GM12878 (cell line): ENCODE measurements around the gene KIF5A. TPM values are rescaled to one million over a fixed set of nuclear protein-coding genes. Genes with fewer than 3 reads are reported as not detected.

Experiments used
- ATAC-seq: fragments of 200-7000 bp; cut with Tn5 transposase; 3 replicates; pipeline ENCODE4 v1.9.1; 2020; ENCODE audit warnings: mild to moderate bottlenecking, moderate library complexity
- BruUV-seq: library from RNA; stranded (reverse); fragments of 400-500 nt; replicated peaks from 2 replicates; lab custom pipeline; 2021; lab: Mats Ljungman, UMichigan
- CTCF ChIA-PET: fragments of 300-600 bp; sonication (Branson Sonifier 250); formaldehyde crosslinking; extraction: SDS; loops from one replicate; lab custom pipeline; 2021; ENCODE audit warnings: inconsistent platforms; lab: Yijun Ruan, JAX
- POLR2A ChIA-PET: fragments of 350-600 bp; formaldehyde crosslinking; extraction: SDS; loops from one replicate; lab custom pipeline; 2021; ENCODE audit warnings: inconsistent platforms; lab: Charles Lee
- RAD21 ChIA-PET: fragments of 300-600 bp; sonication (Branson Sonifier 250); formaldehyde crosslinking; loops from one replicate; lab custom pipeline; 2023; ENCODE audit warnings: antibody characterized with exemption; ENCODE audit not compliant: unreplicated experiment; lab: Charles Lee
- SMC1A ChIA-PET: fragments of 300-600 bp; sonication (Branson Sonifier 250); formaldehyde crosslinking; loops from one replicate; lab custom pipeline; 2023; ENCODE audit not compliant: unreplicated experiment, uncharacterized antibody; lab: Charles Lee
- DNase-seq: peaks from one replicate; pipeline ENCODE4 v3.0.0-alpha.2; 2011; ENCODE audit warnings: low read depth, low spot score
- FAIRE-seq: peaks from 3 replicates; lab custom pipeline; 2011; peaks lifted over from hg19 to GRCh38; lab: Jason Lieb, UNC
- H2AFZ ChIP-seq: 2 replicates; pipeline ENCODE4 v1.6.0; 2011; ENCODE audit warnings: low read depth, low read length, control low read depth; ENCODE audit not compliant: control insufficient read depth
- H3K27ac ChIP-seq: 2 replicates; pipeline ENCODE4 v1.5.1; 2011; ENCODE audit warnings: control low read depth; ENCODE audit not compliant: control insufficient read depth, insufficient read depth
- H3K27me3 ChIP-seq, 2 experiments: replicated peaks in 1 of 2; 2 replicates each; pipeline versions ENCODE4 v1.6.0 to v1.6.1; 2011; ENCODE audit warnings: low read length in 1 of 2; ENCODE audit not compliant: control insufficient read depth in 2 of 2, insufficient read depth in 2 of 2
- H3K36me3 ChIP-seq, 2 experiments: 2 replicates each; pipeline ENCODE4 v1.5.1; 2011; ENCODE audit warnings: low read length in 1 of 2; ENCODE audit not compliant: control insufficient read depth in 2 of 2, insufficient read depth in 2 of 2
- H3K4me1 ChIP-seq: 2 replicates; pipeline ENCODE4 v1.6.1; 2011; ENCODE audit warnings: mild to moderate bottlenecking, low read length, moderate library complexity, mixed read lengths; ENCODE audit not compliant: control insufficient read depth, insufficient read depth
- H3K4me2 ChIP-seq: 2 replicates; pipeline ENCODE4 v1.6.0; 2011; ENCODE audit warnings: control low read depth; ENCODE audit not compliant: control insufficient read depth, insufficient read depth
- H3K4me3 ChIP-seq: fragments of 200-600 bp; sonication (generic); 2 replicates; pipeline ENCODE4 v1.5.1; 2016
- H3K79me2 ChIP-seq: 2 replicates; pipeline ENCODE4 v1.6.0; 2011; ENCODE audit warnings: low read length; ENCODE audit not compliant: control insufficient read depth, insufficient read depth
- H3K9ac ChIP-seq: 2 replicates; pipeline ENCODE4 v1.8.0; 2011; ENCODE audit warnings: low read length, control low read depth, mixed read lengths; ENCODE audit not compliant: control insufficient read depth, insufficient read depth
- H3K9me3 ChIP-seq: replicated peaks from 3 replicates; pipeline ENCODE4 v1.5.1; 2011; ENCODE audit warnings: mild to moderate bottlenecking, low read length; ENCODE audit not compliant: control insufficient read depth, insufficient read depth
- H4K20me1 ChIP-seq: 2 replicates; pipeline ENCODE4 v1.6.0; 2011; ENCODE audit not compliant: control insufficient read depth, insufficient read depth
- CBFB ChIP-seq: IDR thresholded peaks from 2 replicates; pipeline ENCODE4 v1.6.1; 2016; ENCODE audit warnings: antibody characterized with exemption, low read depth
- CBX3 ChIP-seq: fragments of 200-600 bp; sonication (generic); IDR thresholded peaks from 2 replicates; pipeline ENCODE4 v1.6.1; 2016; ENCODE audit warnings: low read depth, borderline replicate concordance
- CHD4 ChIP-seq: fragments of 200-600 bp; sonication (generic); IDR thresholded peaks from 2 replicates; pipeline ENCODE4 v1.6.1; 2016; ENCODE audit warnings: mild to moderate bottlenecking
- KDM1A ChIP-seq: fragments of 200-600 bp; sonication (generic); IDR thresholded peaks from 2 replicates; pipeline ENCODE4 v1.6.1; 2016; ENCODE audit warnings: borderline replicate concordance
- MYB ChIP-seq: fragments of 150-350 bp; IDR thresholded peaks from 2 replicates; pipeline ENCODE4 v1.6.1; 2014; ENCODE audit warnings: mild to moderate bottlenecking, low read depth, low read length, borderline replicate concordance
- RB1 ChIP-seq: fragments of 450-650 bp; formaldehyde crosslinking; IDR thresholded peaks from 2 replicates; pipeline ENCODE4 v1.6.1; 2017; ENCODE audit warnings: mild to moderate bottlenecking, borderline replicate concordance
- ZZZ3 ChIP-seq: IDR thresholded peaks from 2 replicates; pipeline ENCODE4 v1.6.1; 2011; ENCODE audit warnings: low read depth; ENCODE audit not compliant: control insufficient read depth, insufficient read length
- WGBS: methylation state at CpG from one replicate; pipeline ENCODE4 v1.1.6; 2016; ENCODE audit warnings: low lambda C conversion rate; ENCODE audit not compliant: insufficient replicate concordance, insufficient coverage; ENCODE audit errors: missing lambda C conversion rate; 5-methylcytosine and 5-hydroxymethylcytosine counted together
- in situ Hi-C: fragments of 300-500 bp; cut with MboI; formaldehyde crosslinking; loops from 9 replicates; pipeline ENCODE4 v1.14.3; 2018; ENCODE audit warnings: mixed read lengths
- intact Hi-C: fragments of 100-400 bp; cut with micrococcal nuclease; formaldehyde crosslinking; loops from one replicate; pipeline ENCODE4 v1.14.2; 2022; ENCODE audit not compliant: unreplicated experiment
- polyA plus RNA-seq, 11 experiments: library from polyadenylated mRNA; depleted of rRNA in 4 of 11; unstranded in 6 of 11; stranded (reverse) in 5 of 11; fragments of >200 nt; fragmentation: Nextera tagmentation in 4 of 11; fragmentation: Illumina TruSeq in 1 of 11; extraction: Ambion mirVana in 4 of 11; extraction: Trizol in 1 of 11; gene quantifications; 1 replicate in 1 of 11; 2 replicates in 10 of 11; pipeline versions ENCODE4 v1.2.1 to v1.2.3, GENCODE V29; 2011 to 2016; ENCODE audit warnings: inconsistent platforms in 2 of 11, missing spikeins in 2 of 11, low read depth in 1 of 11
- total RNA-seq, 4 experiments: library from RNA; depleted of rRNA in 3 of 4; stranded (reverse); fragments of >200 nt in 3 of 4; fragmentation: Illumina TruSeq in 1 of 4; extraction: Trizol in 1 of 4; gene quantifications; 2 replicates each; pipeline versions ENCODE4 v1.2.1 to v1.2.3, GENCODE V29; 2013 to 2021
- TF ChIP-seq, protein P1 (sequence below): fragments of 450-650 bp; IDR thresholded peaks from 2 replicates; pipeline ENCODE4 v1.6.1; 2016; ENCODE audit warnings: mild to moderate bottlenecking, moderate library complexity, borderline replicate concordance

The KIF5A gene
- total and polyA plus RNA-seq, 10 of the 15 experiments (the other 5 are each of a cell fraction or from before 2014, with no cell fraction given) = 0.35 to 2.9 (median 0.97) TPM

DNA sequence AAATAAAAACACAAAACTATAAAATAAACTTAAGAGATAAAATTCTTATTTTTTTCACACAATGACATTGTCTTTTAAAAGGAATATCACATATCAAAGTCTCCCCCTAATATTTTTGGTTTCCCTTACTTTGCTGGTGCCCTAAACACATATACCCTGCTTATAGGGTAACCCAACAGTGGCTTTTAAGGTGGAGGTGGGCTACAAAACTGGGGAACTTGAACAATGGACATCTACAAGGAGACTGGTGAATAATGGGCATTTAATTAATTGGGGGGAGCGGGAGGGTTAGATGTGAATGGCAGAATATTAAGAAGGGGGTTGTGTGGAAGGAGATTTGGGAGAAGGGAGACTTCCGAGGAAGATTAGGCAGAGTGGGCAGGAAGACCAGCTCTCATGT lies 73.5 kb downstream of the KIF5A start (continued):
- TF ChIP-seq, protein P1, sequence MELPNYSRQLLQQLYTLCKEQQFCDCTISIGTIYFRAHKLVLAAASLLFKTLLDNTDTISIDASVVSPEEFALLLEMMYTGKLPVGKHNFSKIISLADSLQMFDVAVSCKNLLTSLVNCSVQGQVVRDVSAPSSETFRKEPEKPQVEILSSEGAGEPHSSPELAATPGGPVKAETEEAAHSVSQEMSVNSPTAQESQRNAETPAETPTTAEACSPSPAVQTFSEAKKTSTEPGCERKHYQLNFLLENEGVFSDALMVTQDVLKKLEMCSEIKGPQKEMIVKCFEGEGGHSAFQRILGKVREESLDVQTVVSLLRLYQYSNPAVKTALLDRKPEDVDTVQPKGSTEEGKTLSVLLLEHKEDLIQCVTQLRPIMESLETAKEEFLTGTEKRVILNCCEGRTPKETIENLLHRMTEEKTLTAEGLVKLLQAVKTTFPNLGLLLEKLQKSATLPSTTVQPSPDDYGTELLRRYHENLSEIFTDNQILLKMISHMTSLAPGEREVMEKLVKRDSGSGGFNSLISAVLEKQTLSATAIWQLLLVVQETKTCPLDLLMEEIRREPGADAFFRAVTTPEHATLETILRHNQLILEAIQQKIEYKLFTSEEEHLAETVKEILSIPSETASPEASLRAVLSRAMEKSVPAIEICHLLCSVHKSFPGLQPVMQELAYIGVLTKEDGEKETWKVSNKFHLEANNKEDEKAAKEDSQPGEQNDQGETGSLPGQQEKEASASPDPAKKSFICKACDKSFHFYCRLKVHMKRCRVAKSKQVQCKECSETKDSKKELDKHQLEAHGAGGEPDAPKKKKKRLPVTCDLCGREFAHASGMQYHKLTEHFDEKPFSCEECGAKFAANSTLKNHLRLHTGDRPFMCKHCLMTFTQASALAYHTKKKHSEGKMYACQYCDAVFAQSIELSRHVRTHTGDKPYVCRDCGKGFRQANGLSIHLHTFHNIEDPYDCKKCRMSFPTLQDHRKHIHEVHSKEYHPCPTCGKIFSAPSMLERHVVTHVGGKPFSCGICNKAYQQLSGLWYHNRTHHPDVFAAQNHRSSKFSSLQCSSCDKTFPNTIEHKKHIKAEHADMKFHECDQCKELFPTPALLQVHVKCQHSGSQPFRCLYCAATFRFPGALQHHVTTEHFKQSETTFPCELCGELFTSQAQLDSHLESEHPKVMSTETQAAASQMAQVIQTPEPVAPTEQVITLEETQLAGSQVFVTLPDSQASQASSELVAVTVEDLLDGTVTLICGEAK = no peak
- TF ChIP-seq KDM1A = no peak
- TF ChIP-seq CBFB = no peak
- TF ChIP-seq ZZZ3 = no peak
- TF ChIP-seq, all 136 proteins: peak for 0

- RAD21 ChIA-PET = interaction anchor here (2.0 kb wide), 1 partner anchor 41 kb away, joined by 12 read pairs; no protein-coding TSS in a partner anchor
- no peak for ATAC-seq
- Histone ChIP-seq H3K36me3 (no peaks in the 10 kb centered on the region), H3K9me3 (no peaks in the 10 kb centered on the region), H3K4me2 (no peak overlapping the region), H3K4me3 (no peak overlapping the region), H3K79me2 (no peaks in the 10 kb centered on the region), H4K20me1 (no peaks in the 10 kb centered on the region), H3K27ac (no peak overlapping the region)
- 28% methylated on average over 5 of the region's 5 CpGs for WGBS
- intact Hi-C loops = loop anchor here (5.0 kb wide), 1 partner anchor 167 kb away; the partner anchor contains the start of genes GLI1 and INHBE
- TF ChIP-seq CHD4 (no peak), CBX3 (no peak), RB1 (no peak), MYB (no peak)
- TF ChIP-seq, protein P1 = no peak
- TF ChIP-seq, all 136 proteins: peak for 0
- ChIA-PET POLR2A (no interaction called here), SMC1A (no interaction called here), CTCF (interaction anchor here (2.3 to 7.8 kb wide), 2 partner anchors 10 to 41 kb away, joined by 12 to 119 read pairs; no protein-coding TSS in a partner anchor)
- no TSS peak for BruUV-seq
- Histone ChIP-seq H3K27me3 (peaks cover 33 to 39% of the 10 kb centered on the region in 2 experiments; a peak in 3 of 4 replicates), H3K9ac (no peak overlapping the region), H2AFZ (no peak overlapping the region), H3K4me1 (peaks cover 6% of the 10 kb centered on the region)
- in situ Hi-C loops = no loop called here
- DNase-seq = no peak
- no peak for FAIRE-seq
Measured at GRCh38 chr12:57623811-57624390, 74.1 kb downstream of the KIF5A start.
